Measurements from ENCODE around the gene FNDC3A.

- TF ChIP-seq, protein P1, sequence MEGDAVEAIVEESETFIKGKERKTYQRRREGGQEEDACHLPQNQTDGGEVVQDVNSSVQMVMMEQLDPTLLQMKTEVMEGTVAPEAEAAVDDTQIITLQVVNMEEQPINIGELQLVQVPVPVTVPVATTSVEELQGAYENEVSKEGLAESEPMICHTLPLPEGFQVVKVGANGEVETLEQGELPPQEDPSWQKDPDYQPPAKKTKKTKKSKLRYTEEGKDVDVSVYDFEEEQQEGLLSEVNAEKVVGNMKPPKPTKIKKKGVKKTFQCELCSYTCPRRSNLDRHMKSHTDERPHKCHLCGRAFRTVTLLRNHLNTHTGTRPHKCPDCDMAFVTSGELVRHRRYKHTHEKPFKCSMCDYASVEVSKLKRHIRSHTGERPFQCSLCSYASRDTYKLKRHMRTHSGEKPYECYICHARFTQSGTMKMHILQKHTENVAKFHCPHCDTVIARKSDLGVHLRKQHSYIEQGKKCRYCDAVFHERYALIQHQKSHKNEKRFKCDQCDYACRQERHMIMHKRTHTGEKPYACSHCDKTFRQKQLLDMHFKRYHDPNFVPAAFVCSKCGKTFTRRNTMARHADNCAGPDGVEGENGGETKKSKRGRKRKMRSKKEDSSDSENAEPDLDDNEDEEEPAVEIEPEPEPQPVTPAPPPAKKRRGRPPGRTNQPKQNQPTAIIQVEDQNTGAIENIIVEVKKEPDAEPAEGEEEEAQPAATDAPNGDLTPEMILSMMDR (IDR thresholded peaks at IDR 0.05), result no peak
- TF ChIP-seq POLR2A (IDR thresholded peaks at IDR 0.05), result no peak
These were observed 172.7 kb downstream of the FNDC3A start for GRCh38 chr13:49148405-49148804.

All from thyroid gland (tissue), 4 donors.